Fibroblast of mammary gland (primary cell): ENCODE results near the gene CLEC10A.

ENCODE experiments used
- DNase-seq: peaks from one replicate; pipeline ENCODE4 v3.0.0-alpha.2; 2010; ENCODE audit warnings: low read depth
- H3K4me3 ChIP-seq: 2 replicates; pipeline ENCODE4 v1.5.1; 2011; ENCODE audit warnings: low read depth, mild to moderate bottlenecking, low read length, moderate library complexity; ENCODE audit not compliant: control insufficient read depth
- CTCF ChIP-seq: conservative IDR thresholded peaks from 2 replicates; pipeline ENCODE4 v1.5.1; 2011; ENCODE audit warnings: low read depth, low read length, inconsistent platforms; ENCODE audit not compliant: control insufficient read depth, insufficient read depth

Gene CLEC10A

GRCh38 chr17:7120123-7120522 is 40.1 kb upstream of the CLEC10A start:
- no peak for TF ChIP-seq CTCF
- no peak overlapping the region for H3K4me3 ChIP-seq
- no peak for DNase-seq

GRCh38 chr17:7119314-7119713 is 39.3 kb upstream of the CLEC10A start:
- no peak for TF ChIP-seq CTCF
- DNase-seq = no peak

GRCh38 chr17:7114875-7115614 is 35.0 kb upstream of the CLEC10A start:
- no peak for TF ChIP-seq CTCF
- DNase-seq = no peak
- no peak overlapping the region for H3K4me3 ChIP-seq

More at GRCh38 chr17:7119314-7119713, 39.3 kb upstream of the CLEC10A start:
- no peak overlapping the region for H3K4me3 ChIP-seq

GRCh38 chr17:7114241-7114874 is 34.3 kb upstream of the CLEC10A start, which contains the start of gene ASGR2:
Gene ASGR2, minus strand, starts transcription at chr17:7114822. Its CDS starts 582 bp downstream, at chr17:7114240.
- no peak within 1 kb of the TSS for H3K4me3 ChIP-seq
- no peak for TF ChIP-seq CTCF
- no peak for DNase-seq

GRCh38 chr17:7113273-7114071 is 33.4 kb upstream of the CLEC10A start:
- no peak for TF ChIP-seq CTCF
- no peak overlapping the region for H3K4me3 ChIP-seq
- no peak for DNase-seq

- no peak for DNase-seq
- no peak for TF ChIP-seq CTCF
- H3K4me3 ChIP-seq = no peak overlapping the region
Measured at GRCh38 chr17:7112510-7113108, 32.6 kb upstream of the CLEC10A start.
